ENCODE results near the gene RELB. TPM values are rescaled to one million over a fixed set of nuclear protein-coding genes. Genes with fewer than 3 reads are reported as not detected.

The RELB gene
- total and polyA plus RNA-seq, 9 of the 15 experiments (the other 6 are each of a cell fraction or from before 2014, with no cell fraction given), result 0.15 to 1.1 (median 0.28) TPM; not detected in 2

- TF ChIP-seq KLF13 (tag; IDR thresholded peaks at IDR 0.05; ENCODE audit: borderline replicate concordance, low read depth) (no peak), EHMT2 (IDR thresholded peaks at IDR 0.05) (no peak), CBFB (CRISPR knock-in tag; IDR thresholded peaks at IDR 0.05) (peak; percentile 85; the same call in 1 of the 2 replicates), CREBBP (IDR thresholded peaks at IDR 0.05; ENCODE audit: low read depth, low read length) (no peak), ZNF24 (IDR thresholded peaks at IDR 0.05) (no peak), ZBTB34 (CRISPR knock-in tag; IDR thresholded peaks at IDR 0.05) (no peak), HLTF (IDR thresholded peaks at IDR 0.05) (no peak), GABPB1 (CRISPR knock-in tag; IDR thresholded peaks at IDR 0.05) (no peak), HDAC6 (IDR thresholded peaks at IDR 0.05; ENCODE audit: low read depth, low read length) (no peak), SUPT5H (IDR thresholded peaks at IDR 0.05) (peak; percentile 21; the same call in 1 of the 2 replicates), LCOR (CRISPR knock-in tag; IDR thresholded peaks at IDR 0.05) (no peak), ELF1 (tag; IDR thresholded peaks at IDR 0.05) (no peak), BRCA1 (IDR thresholded peaks at IDR 0.05) (no peak), BRCA1 (CRISPR knock-in tag; IDR thresholded peaks at IDR 0.05) (peak; percentile 83; the same call in 1 of the 2 replicates), ZNF12 (CRISPR knock-in tag; IDR thresholded peaks at IDR 0.05) (peak; percentile 24; the same call in 1 of the 2 replicates), ZNF134 (CRISPR knock-in tag; conservative IDR thresholded peaks at IDR 0.05) (no peak), JUNB (CRISPR knock-in tag; conservative IDR thresholded peaks at IDR 0.05) (no peak), NEUROD1 (IDR thresholded peaks at IDR 0.05; ENCODE audit: borderline replicate concordance, low read depth, low read length, partially characterized antibody) (no peak), PTTG1 (tag; IDR thresholded peaks at IDR 0.05; ENCODE audit: low read depth) (no peak), ZBTB11 (CRISPR knock-in tag; IDR thresholded peaks at IDR 0.05) (no peak)
- TF ChIP-seq, protein P1, sequence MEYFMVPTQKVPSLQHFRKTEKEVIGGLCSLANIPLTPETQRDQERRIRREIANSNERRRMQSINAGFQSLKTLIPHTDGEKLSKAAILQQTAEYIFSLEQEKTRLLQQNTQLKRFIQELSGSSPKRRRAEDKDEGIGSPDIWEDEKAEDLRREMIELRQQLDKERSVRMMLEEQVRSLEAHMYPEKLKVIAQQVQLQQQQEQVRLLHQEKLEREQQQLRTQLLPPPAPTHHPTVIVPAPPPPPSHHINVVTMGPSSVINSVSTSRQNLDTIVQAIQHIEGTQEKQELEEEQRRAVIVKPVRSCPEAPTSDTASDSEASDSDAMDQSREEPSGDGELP (CRISPR knock-in tag; IDR thresholded peaks at IDR 0.05; ENCODE audit: borderline replicate concordance), result no peak
Observed at GRCh38 chr19:45078390-45079062, 77.3 kb downstream of the RELB start (continued).

Data from K562 (cell line).